Measurements from ENCODE around the gene KASH5.

DNA sequence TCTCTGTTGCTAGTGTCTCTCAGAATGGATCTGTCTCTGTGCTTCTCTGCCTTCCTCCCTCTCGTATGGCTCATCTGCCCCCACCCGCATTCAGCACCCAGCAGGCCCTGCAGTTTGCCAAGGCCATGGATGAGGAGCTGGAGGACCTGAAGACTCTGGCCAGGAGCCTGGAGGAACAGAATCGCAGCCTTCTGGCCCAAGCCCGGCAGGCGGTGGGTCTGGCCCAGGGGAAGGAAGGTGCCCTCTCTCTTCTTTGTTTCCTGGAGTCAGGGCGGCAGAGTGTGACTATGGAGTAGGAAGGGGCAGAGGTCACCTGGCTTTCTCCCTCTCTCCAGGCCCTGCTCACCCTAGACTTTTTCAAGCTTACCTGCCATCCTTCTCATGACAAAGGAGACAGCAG lies 10.9 kb downstream of the KASH5 start:
- TF ChIP-seq, protein P1, sequence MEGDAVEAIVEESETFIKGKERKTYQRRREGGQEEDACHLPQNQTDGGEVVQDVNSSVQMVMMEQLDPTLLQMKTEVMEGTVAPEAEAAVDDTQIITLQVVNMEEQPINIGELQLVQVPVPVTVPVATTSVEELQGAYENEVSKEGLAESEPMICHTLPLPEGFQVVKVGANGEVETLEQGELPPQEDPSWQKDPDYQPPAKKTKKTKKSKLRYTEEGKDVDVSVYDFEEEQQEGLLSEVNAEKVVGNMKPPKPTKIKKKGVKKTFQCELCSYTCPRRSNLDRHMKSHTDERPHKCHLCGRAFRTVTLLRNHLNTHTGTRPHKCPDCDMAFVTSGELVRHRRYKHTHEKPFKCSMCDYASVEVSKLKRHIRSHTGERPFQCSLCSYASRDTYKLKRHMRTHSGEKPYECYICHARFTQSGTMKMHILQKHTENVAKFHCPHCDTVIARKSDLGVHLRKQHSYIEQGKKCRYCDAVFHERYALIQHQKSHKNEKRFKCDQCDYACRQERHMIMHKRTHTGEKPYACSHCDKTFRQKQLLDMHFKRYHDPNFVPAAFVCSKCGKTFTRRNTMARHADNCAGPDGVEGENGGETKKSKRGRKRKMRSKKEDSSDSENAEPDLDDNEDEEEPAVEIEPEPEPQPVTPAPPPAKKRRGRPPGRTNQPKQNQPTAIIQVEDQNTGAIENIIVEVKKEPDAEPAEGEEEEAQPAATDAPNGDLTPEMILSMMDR (IDR thresholded peaks at IDR 0.05; ENCODE audit: insufficient read depth, low read length): no peak
- TF ChIP-seq, protein P2, sequence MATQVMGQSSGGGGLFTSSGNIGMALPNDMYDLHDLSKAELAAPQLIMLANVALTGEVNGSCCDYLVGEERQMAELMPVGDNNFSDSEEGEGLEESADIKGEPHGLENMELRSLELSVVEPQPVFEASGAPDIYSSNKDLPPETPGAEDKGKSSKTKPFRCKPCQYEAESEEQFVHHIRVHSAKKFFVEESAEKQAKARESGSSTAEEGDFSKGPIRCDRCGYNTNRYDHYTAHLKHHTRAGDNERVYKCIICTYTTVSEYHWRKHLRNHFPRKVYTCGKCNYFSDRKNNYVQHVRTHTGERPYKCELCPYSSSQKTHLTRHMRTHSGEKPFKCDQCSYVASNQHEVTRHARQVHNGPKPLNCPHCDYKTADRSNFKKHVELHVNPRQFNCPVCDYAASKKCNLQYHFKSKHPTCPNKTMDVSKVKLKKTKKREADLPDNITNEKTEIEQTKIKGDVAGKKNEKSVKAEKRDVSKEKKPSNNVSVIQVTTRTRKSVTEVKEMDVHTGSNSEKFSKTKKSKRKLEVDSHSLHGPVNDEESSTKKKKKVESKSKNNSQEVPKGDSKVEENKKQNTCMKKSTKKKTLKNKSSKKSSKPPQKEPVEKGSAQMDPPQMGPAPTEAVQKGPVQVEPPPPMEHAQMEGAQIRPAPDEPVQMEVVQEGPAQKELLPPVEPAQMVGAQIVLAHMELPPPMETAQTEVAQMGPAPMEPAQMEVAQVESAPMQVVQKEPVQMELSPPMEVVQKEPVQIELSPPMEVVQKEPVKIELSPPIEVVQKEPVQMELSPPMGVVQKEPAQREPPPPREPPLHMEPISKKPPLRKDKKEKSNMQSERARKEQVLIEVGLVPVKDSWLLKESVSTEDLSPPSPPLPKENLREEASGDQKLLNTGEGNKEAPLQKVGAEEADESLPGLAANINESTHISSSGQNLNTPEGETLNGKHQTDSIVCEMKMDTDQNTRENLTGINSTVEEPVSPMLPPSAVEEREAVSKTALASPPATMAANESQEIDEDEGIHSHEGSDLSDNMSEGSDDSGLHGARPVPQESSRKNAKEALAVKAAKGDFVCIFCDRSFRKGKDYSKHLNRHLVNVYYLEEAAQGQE (IDR thresholded peaks at IDR 0.05; ENCODE audit: insufficient replicate concordance, low read depth): no peak
- TF ChIP-seq GABPA (IDR thresholded peaks at IDR 0.05; ENCODE audit: low read depth): no peak
